Measurements from ENCODE around the gene PDGFC.

GRCh38 chr4:156782491-156782890 lies 189.1 kb downstream of the PDGFC start:
- no peak for TF ChIP-seq CTCF (IDR thresholded peaks at IDR 0.05; ENCODE audit: borderline replicate concordance, extremely low read depth, low read length, poor library complexity, severe bottlenecking)
- TF ChIP-seq EZH2 (IDR thresholded peaks at IDR 0.05; ENCODE audit: borderline replicate concordance, low read depth, low read length, severe bottlenecking): no peak

Measured in DND-41 (cell line).